HG03442 (cell line): ENCODE results near the gene NR3C2.

Source experiments
- ATAC-seq: cut with Tn5 transposase; IDR thresholded peaks from one replicate; pipeline ENCODE4 v1.9.1; 2021; ENCODE audit warnings: mild to moderate bottlenecking, moderate library complexity; ENCODE audit not compliant: unreplicated experiment

NR3C2 gene

GRCh38 chr4:148435654-148436406, 6.4 kb downstream of the NR3C2 start:
- ATAC-seq, result no peak

- no peak for ATAC-seq
Measured at GRCh38 chr4:148434075-148434773, 8.0 kb downstream of the NR3C2 start.

- ATAC-seq, result no peak
Measured at GRCh38 chr4:148431401-148431800, 10.8 kb downstream of the NR3C2 start.

- no peak for ATAC-seq
Measured at GRCh38 chr4:148430854-148431253, 11.4 kb downstream of the NR3C2 start.

- no peak for ATAC-seq
Measured at GRCh38 chr4:148429206-148429605, 13.0 kb downstream of the NR3C2 start.

- ATAC-seq, result no peak
Measured at GRCh38 chr4:148426643-148427042, 15.6 kb downstream of the NR3C2 start.

- no peak for ATAC-seq
Measured at GRCh38 chr4:148425327-148426110, 16.7 kb downstream of the NR3C2 start.

GRCh38 chr4:148420397-148420796, 21.8 kb downstream of the NR3C2 start:
- no peak for ATAC-seq

GRCh38 chr4:148415500-148415899, 26.7 kb downstream of the NR3C2 start:
- no peak for ATAC-seq

GRCh38 chr4:148412460-148412994, 29.7 kb downstream of the NR3C2 start:
- no peak for ATAC-seq

GRCh38 chr4:148405161-148405893, 36.9 kb downstream of the NR3C2 start:
- ATAC-seq, result no peak

- ATAC-seq, result no peak
Measured at GRCh38 chr4:148398988-148399387, 43.2 kb downstream of the NR3C2 start.

- ATAC-seq, result no peak
Measured at GRCh38 chr4:148397771-148398170, 44.4 kb downstream of the NR3C2 start.

- no peak for ATAC-seq
Measured at GRCh38 chr4:148396986-148397673, 45.1 kb downstream of the NR3C2 start.

GRCh38 chr4:148395771-148396170, 46.4 kb downstream of the NR3C2 start:
- ATAC-seq, result no peak

- no peak for ATAC-seq
Measured at GRCh38 chr4:148391056-148391455, 51.2 kb downstream of the NR3C2 start.

- ATAC-seq, result no peak
Measured at GRCh38 chr4:148390311-148390710, 51.9 kb downstream of the NR3C2 start.

- no peak for ATAC-seq
Measured at GRCh38 chr4:148380291-148380690, 61.9 kb downstream of the NR3C2 start.

GRCh38 chr4:148376151-148376550, 66.1 kb downstream of the NR3C2 start:
- no peak for ATAC-seq

- no peak for ATAC-seq
Measured at GRCh38 chr4:148375584-148375983, 66.6 kb downstream of the NR3C2 start.
